Kidney capillary endothelial cell (primary cell): Measurements from ENCODE around the gene CCL14.
"Not testable (repeated sequence)": the region's sequence is repeated elsewhere in the genome, so short reads cannot be mapped to it uniquely, and the experiment has no call there.

Experiments
- DNase-seq: peaks from one replicate; pipeline ENCODE4 v3.0.0-alpha.2; 2018; ENCODE audit warnings: low spot score

Gene CCL14

GRCh38 chr17:35986643-35987042 is at the start of gene CCL14:
Gene CCL14, minus strand, starts transcription at chr17:35986729. Its CDS starts 80 bp downstream, at chr17:35986649.
- DNase-seq = no peak

- DNase-seq = no peak
Measured at GRCh38 chr17:36036235-36036634, 49.7 kb upstream of the CCL14 start.

GRCh38 chr17:36034127-36034526 is 47.6 kb upstream of the CCL14 start:
- no peak for DNase-seq

GRCh38 chr17:36030956-36031355 is 44.4 kb upstream of the CCL14 start:
- no peak for DNase-seq

GRCh38 chr17:36027761-36028160 is 41.2 kb upstream of the CCL14 start:
- no peak for DNase-seq

GRCh38 chr17:36024106-36024869 is 37.8 kb upstream of the CCL14 start:
- no peak for DNase-seq

GRCh38 chr17:36019423-36019822 is 32.9 kb upstream of the CCL14 start:
- no peak for DNase-seq

- DNase-seq = peak; percentile 7
Measured at GRCh38 chr17:36017799-36018198, 31.3 kb upstream of the CCL14 start, which contains the start of gene CCL23. Gene CCL23, minus strand, starts transcription at chr17:36017972. Its CDS starts 75 bp downstream, at chr17:36017897.

- DNase-seq = no peak
Measured at GRCh38 chr17:36016555-36016954, 30.0 kb upstream of the CCL14 start.

- not testable (repeated sequence) for DNase-seq
Measured at GRCh38 chr17:36015895-36016294, 29.4 kb upstream of the CCL14 start.

GRCh38 chr17:36014946-36015345 is 28.4 kb upstream of the CCL14 start:
- DNase-seq = no peak

GRCh38 chr17:36011201-36011600 is 24.7 kb upstream of the CCL14 start:
- DNase-seq = no peak

- no peak for DNase-seq
Measured at GRCh38 chr17:36008998-36009665, 22.6 kb upstream of the CCL14 start.

GRCh38 chr17:36004594-36005108 is 18.1 kb upstream of the CCL14 start:
- DNase-seq = no peak

- no peak for DNase-seq
Measured at GRCh38 chr17:36002631-36003030, 16.1 kb upstream of the CCL14 start.

GRCh38 chr17:36001862-36002603 is 15.5 kb upstream of the CCL14 start:
- no peak for DNase-seq

GRCh38 chr17:36001110-36001771 is 14.7 kb upstream of the CCL14 start, which contains the start of gene CCL15:
Gene CCL15, minus strand, starts transcription at chr17:36001553. Its CDS starts 61 bp downstream, at chr17:36001492.
- no peak for DNase-seq

- DNase-seq = no peak
Measured at GRCh38 chr17:36000732-36001109, 14.2 kb upstream of the CCL14 start.

- no peak for DNase-seq
Measured at GRCh38 chr17:35998756-35999155, 12.2 kb upstream of the CCL14 start.

- DNase-seq = no peak
Measured at GRCh38 chr17:35998018-35998545, 11.6 kb upstream of the CCL14 start.

- not testable (repeated sequence) for DNase-seq
Measured at GRCh38 chr17:35995346-35995745, 8.8 kb upstream of the CCL14 start.

GRCh38 chr17:35991075-35991474 is 4.5 kb upstream of the CCL14 start:
- DNase-seq = no peak
